C1 segment of cervical spinal cord (tissue), 14 donors: ENCODE measurements around the gene STXBP4.
A peak's percentile ranks its signal among the peaks of the same experiment; 100 is the strongest.

ENCODE experiments used
- DNase-seq, 14 donors: peaks; one replicate each; lab custom pipeline; 2025; lab: John Stamatoyannopoulos, UW

STXBP4 gene

GRCh38 chr17:55168958-55169687, 200.6 kb downstream of the STXBP4 start:
- DNase-seq: no peak

DNA sequence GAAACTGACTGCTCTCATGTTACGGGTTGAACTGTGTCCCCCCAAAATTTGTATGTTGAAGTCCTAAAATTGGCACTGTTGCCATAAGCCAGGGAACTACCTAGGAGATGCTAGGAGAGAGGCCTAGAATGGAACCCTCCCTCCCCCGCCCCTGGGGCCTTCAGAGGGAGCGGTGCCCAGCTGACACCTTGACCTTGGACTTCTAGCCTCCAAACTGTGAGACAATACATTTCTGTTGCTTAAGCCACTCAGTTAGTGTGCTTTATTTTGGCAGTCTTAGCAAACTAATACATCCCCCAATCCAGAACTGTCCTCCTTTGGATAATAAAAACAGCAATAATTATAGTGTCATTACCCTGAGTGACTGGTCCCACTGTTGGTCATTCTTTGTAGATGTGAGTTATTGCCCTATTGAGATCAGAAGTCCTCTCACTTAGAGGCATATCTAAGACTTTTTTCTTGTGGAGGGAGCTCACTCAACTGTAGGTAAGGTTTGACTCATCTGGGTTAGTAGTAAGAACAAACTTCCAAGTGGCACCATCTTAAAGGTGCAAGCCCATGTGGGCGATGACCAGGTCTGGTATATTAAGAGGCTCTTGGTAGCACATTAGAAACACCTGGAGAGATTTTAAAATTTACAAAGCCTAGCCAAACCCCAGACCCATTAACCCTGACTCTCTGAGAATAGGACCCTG, 203.2 kb downstream of the STXBP4 start:
- DNase-seq: no peak

DNA sequence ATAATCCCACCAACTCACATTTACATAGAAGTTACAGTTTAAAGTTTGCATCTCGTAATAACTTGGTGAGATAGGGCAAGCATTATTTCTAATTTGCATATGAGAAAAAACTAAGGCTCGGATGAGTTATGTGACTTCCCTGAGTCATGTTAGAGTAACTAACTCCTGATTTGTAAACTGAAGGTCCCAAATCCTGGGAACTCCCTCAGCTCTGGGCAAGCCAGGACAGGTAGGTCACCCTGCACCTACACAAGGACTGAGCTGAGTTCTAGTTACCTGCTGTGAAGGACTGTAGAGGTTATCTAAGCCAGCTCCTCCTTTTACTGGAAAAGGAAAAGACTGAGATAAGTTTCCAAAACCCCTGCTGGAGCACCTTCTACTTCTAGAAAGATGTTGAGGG, 204.0 kb downstream of the STXBP4 start:
- DNase-seq: no peak

GRCh38 chr17:55174133-55174532, 205.6 kb downstream of the STXBP4 start:
- no peak for DNase-seq

DNA sequence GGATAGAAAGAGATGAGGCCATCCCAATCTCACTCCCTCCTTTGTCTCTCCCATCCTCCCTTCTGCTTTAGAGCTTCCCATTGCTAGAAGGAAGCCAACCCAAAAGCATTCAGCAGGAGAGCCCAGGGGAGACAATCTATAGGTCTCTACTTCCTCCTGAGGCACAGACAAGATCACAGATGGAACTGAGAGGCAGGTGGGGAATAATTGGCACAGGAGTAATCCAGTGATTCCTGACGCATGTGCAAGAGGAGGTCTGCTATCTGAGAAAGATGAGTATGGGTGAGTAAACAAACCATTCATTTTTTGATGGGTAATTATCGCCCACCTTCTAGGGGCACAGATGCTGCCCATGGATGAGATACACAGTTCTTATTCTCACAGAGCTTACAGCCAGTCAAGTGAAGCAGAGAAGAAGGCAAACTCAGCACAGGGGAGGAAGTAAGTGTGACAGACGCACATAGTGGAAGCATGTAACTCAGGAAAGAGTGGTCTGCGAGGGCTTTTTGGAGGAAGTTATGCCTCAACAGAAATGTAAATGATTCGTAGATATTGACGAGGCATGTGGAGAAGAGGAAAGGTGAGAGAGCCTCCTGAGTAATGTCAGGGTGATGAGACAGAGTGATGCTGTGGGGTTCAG, 207.3 kb downstream of the STXBP4 start:
- DNase-seq: peak in 1 of 14 donors; percentile 27

DNA sequence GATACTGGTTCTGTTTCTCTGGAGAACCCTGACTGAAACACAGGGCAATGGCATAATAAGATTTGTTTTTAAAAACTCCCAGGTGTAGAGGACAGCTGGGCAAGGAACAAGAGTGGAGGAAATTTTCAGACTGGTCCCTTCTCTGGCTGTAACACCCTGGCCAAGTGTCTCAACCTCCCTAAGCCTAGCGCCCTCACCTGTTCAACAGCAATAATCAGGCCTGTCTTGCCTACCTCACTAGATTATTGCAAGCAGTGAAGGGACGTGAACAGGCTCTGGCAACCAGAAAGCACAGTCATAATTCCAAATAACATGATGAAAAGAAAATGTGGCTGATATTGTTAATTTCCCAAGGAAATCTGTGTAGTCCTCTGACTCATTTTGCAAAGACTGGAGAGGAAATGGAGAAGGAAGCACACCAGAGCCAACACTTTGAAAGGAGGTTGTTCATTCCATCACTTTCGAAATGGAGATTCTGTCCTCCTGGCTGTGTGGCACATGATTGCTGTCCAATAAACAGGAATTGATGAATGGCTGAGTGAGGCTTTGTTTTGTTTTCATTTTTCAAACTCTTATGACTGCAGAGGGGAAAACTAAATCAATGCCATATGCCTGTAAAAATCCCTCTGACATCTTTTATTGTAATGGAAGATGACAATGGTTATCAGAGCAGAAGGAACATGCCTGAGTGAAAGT, 208.7 kb downstream of the STXBP4 start:
- DNase-seq: peak in 1 of 14 donors; percentile 71

DNA sequence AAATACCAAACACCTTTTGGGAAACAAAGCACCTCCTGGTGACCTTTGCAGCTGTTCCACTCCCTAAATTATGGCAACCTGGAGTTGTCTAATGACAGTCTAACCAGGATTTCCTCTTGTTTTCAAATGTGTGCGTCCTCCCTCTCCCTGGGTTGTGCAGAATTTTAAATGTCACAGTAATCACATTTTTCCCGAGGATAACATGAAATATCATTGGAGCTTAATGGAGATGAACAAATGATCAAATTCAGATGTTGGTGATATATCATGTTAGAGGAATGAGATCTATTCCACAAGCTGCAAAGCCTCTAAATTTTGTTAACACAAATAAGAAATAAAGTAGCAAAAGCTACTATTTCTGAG, 209.3 kb downstream of the STXBP4 start:
- no peak for DNase-seq

DNA sequence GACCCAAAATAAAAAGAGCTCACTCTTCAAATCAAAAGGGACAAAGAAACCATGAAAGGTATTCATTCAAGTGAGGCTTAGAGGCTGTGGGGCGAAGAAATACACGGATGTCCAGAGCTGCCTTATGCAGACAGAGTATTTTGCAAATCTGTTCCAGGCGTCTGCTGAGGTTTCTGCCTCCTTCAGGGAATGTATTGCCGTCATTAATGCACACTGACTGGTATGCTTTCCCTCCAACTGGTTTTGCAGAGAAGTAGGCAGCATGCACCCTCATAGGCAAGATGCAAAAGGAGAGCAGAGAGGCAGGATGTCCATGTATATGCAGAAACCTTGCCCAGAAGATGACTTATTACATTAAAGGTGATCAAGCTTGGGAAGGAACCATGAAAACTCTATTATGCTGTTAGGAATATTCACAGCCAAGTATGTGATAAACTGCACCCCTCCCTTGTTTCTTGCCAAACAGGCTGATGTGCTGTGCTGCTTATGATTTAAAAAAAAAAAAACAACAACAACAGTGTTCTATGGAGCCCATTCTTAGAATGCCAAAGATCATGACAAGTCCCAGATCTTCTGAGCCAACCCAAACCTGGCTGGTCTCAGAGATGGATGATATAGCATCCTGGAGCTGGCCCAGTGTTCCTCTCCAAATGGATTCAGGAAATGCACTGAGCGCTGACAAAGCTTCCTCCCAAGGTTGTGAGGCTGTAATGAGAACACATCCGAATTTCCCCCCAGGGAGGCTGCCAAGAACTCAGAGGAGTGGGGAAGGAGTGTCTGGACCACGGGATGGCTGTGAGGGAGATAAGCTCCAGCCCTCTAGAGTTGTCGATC, 218.6 kb downstream of the STXBP4 start:
- DNase-seq: no peak

GRCh38 chr17:55190748-55191147, 222.2 kb downstream of the STXBP4 start:
- no peak for DNase-seq

DNA sequence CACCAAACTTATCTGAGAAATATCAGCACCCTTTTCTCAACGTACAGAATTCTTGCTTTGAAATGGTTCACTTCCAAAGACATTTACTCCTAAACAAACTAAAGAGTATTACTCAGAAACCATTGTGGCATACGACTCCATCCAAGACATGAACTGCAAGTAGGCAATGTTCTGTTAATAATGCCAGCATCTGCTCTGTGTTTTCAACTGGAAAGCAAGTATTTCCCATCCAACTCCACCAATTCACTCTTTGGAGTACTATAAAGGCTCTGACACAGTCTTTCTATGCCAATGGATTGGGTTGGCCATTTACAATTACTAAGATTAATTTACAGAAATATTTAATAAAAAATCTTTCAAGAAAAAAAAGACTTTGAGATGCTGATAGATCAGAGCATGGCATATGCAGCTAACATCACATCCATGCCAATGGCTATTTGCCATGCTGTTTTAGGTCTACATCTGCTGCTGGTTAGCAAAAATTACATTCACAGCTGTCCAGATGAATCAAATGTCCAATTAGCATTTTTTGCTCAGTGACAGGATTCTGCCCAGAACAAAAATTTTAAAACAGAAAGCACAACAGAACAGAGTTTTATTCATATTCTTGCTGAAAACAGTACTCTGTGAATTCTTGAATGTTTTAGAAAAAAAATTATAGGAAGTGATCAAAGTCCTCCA, 230.3 kb downstream of the STXBP4 start:
- peak in 1 of 14 donors; percentile 47 for DNase-seq

DNA sequence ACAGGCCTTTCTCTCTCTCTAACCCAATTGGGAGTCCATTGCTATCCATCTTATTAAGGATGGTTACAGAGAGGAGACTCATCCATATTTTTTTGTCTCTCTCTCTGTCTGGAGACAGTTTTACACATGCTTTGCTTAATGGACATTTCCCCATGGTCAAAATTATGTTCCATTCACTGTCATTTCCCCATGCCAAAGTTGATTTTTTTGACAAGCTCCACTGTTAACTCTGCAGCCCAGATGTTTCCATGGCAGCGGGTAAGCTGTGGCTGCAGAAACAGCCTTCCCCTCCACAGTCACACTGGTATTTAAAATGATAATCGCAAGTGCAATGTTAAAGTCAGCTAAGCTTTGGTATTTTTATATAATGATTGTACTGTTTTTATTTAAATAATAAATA, 232.3 kb downstream of the STXBP4 start:
- DNase-seq: no peak

DNA sequence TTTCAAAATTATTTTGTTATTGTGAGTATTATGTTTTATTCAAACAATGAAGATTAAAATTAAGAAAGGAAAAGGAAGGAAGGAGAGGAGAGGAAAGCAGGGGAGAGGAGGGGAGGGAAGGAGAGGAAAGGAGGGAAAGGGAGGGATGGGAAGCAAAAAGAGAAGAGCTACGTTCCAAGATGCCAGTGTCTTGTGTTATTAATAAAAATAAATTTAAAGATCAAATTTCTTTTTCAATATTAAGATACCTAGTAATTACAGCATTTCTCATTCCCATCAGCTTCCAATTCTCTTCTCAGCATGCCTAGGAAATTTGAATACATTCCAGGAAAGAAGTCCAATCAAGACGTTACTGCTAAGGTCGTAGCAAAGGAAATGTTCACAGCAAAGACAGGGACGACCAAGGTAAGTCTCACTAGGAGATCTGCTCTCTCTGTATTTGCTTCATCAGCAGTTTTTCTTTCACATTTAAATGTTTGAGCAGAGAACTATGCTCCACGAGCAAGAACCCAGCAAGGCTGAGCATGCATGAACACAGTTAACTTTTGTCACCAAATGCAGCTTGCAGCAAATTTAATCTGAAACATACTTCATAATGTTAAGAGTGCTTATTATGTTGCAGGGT, 232.9 kb downstream of the STXBP4 start:
- DNase-seq: peak in 1 of 14 donors; percentile 31

GRCh38 chr17:55202896-55203295, 234.3 kb downstream of the STXBP4 start:
- DNase-seq: peak in 1 of 14 donors; percentile 85

DNA sequence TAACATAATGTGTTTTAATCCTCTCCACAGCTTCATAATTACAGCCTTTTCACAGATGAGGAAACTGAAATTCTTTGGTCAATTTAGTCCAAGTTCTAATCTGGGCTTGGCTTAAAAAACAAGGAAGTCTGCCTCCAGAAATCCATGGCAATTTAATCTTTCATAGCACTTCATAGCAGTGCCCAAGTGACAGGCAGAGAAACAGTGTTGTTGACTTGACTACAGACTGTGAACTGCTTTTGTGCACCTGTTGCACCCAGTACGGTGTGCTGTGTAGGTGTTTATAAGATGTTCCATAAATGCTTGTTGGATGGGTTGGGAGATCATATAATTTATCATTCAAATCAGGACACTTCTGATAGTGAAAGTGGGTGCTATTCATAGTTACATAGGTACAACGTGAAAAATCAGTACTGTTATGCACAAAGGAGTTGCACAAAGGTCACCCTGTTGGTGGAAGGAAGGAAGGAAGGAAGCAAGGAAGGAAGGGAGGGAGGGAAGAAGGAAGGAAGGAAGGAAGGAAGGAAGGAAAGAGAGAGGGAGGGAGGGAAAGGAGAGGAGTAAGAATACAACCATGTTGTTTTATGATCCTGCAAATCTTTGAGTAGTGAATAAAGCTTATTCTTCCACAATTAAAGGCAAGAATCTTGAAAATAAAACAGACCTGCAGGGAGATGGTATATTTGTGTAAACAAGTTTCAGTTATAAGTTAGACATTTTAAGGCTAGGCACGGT, 239.7 kb downstream of the STXBP4 start:
- DNase-seq: no peak

DNA sequence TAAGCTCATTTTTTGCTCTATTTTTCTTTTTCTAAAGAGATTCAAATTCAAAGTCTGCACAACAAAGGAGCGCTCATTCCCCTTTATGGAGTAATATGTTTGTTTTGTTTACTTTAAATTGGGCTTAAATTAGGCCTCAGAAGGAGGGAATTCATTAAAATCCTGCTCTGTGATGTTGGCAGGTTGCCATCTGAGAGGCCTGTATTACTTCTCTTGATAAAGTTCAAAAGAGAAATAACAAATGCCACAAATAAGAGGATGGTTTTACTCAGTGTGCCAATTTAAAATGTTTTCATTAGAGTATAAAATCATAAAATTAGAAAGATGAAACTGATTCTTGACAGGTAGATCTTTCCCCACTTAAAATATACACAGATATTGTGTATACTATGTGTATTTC, 241.7 kb downstream of the STXBP4 start:
- no peak for DNase-seq

DNA sequence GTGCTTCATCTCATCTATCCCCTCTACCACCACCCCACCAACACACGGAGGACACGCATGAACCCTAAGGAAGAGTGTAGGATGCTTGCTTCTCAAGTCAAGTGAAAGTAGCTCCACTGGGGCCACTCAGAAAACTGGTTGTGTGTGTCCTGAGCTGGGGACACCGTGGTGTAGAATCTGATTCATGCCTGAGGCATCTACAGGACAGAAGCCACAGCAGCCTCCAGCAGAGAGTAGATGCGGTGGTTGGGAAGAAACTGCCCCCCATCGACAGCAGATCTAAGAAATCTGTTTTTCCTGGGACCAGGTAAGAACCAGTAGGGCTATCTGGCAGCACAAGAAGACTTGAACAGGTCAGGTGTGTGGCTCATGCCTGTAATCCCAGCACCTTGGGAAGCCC, 244.3 kb downstream of the STXBP4 start:
- DNase-seq: no peak

- DNase-seq: no peak
These were observed 247.1 kb downstream of the STXBP4 start for GRCh38 chr17:55215711-55216110.

DNA sequence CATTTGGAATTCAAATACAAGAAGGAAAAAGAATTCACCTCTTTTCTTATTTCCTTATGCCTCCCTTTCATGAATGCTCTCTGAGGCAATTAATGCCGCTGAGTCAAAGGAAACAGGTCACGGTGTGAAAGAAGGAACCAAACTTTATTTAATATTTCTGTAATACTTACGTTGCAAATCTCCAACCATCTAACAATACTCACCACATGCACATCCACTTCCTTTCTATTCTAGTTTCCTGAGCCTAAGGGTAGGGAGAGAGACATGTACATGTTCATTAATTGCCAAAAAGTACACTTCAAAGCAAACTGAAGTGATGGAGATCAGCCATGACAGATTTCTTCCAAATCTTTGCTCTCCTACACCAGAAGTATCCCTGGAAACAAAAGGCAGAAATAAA, 248.3 kb downstream of the STXBP4 start:
- no peak for DNase-seq

- no peak for DNase-seq
These were observed 250.9 kb downstream of the STXBP4 start for GRCh38 chr17:55219459-55219858.

GRCh38 chr17:55219934-55220333, 251.4 kb downstream of the STXBP4 start:
- no peak for DNase-seq
